ENCODE data around the gene PAH. TPM values are rescaled to one million over a fixed set of nuclear protein-coding genes. Genes with fewer than 3 reads are reported as not detected.

The PAH gene
- total RNA-seq, 2 experiments from 2014 or later = not detected

GRCh38 chr12:102933168-102933567, 16.1 kb upstream of the PAH start:
- Mint-ChIP-seq H3K4me1 (no peaks in the 10 kb centered on the region), H3K36me3 (ENCODE audit: low read depth) (no peaks in the 10 kb centered on the region), H3K27ac (no peak overlapping the region), H3K9me3 (no peaks in the 10 kb centered on the region), H3K4me3 (no peak overlapping the region), H3K27me3 (peaks cover 29% of the 10 kb centered on the region)
- no peak for DNase-seq
- ChIA-PET CTCF (no interaction called here), POLR2A (no interaction called here)

GRCh38 chr12:102927220-102927619, 10.2 kb upstream of the PAH start:
- ChIA-PET CTCF (no interaction called here), POLR2A (no interaction called here)
- peaks cover 8% of the 10 kb centered on the region for H3K27me3 Mint-ChIP-seq
- H3K27ac Mint-ChIP-seq = no peak overlapping the region
- H3K36me3 Mint-ChIP-seq (ENCODE audit: low read depth) = no peaks in the 10 kb centered on the region
- no peak overlapping the region for H3K4me3 Mint-ChIP-seq
- no peaks in the 10 kb centered on the region for H3K4me1 Mint-ChIP-seq
- no peak for DNase-seq
- H3K9me3 Mint-ChIP-seq = no peaks in the 10 kb centered on the region

- CTCF ChIA-PET = no interaction called here
- Mint-ChIP-seq H3K4me1 (peaks cover 4% of the 10 kb centered on the region), H3K27ac (no peak overlapping the region), H3K9me3 (no peaks in the 10 kb centered on the region), H3K36me3 (ENCODE audit: low read depth) (no peaks in the 10 kb centered on the region), H3K27me3 (peaks cover 2% of the 10 kb centered on the region), H3K4me3 (no peak overlapping the region)
- DNase-seq = no peak
- POLR2A ChIA-PET = no interaction called here
Measured at GRCh38 chr12:102921240-102921639, 4.2 kb upstream of the PAH start.

GRCh38 chr12:102920271-102920670, 3.2 kb upstream of the PAH start:
- peaks cover 4% of the 10 kb centered on the region for H3K4me1 Mint-ChIP-seq

GRCh38 chr12:102918840-102919239, 1.8 kb upstream of the PAH start:
- H3K4me3 Mint-ChIP-seq = no peak overlapping the region
- no peak for DNase-seq
- no peak overlapping the region for H3K27ac Mint-ChIP-seq
- no peaks in the 10 kb centered on the region for H3K36me3 Mint-ChIP-seq (ENCODE audit: low read depth)
- H3K27me3 Mint-ChIP-seq = peaks cover 5% of the 10 kb centered on the region
- POLR2A ChIA-PET = no interaction called here
- no peaks in the 10 kb centered on the region for H3K9me3 Mint-ChIP-seq
- H3K4me1 Mint-ChIP-seq = peaks cover 4% of the 10 kb centered on the region
- CTCF ChIA-PET = no interaction called here

More at GRCh38 chr12:102920271-102920670, 3.2 kb upstream of the PAH start:
- ChIA-PET CTCF (no interaction called here), POLR2A (no interaction called here)
- peaks cover 2% of the 10 kb centered on the region for H3K27me3 Mint-ChIP-seq
- DNase-seq = no peak
- H3K9me3 Mint-ChIP-seq = no peaks in the 10 kb centered on the region
- H3K27ac Mint-ChIP-seq = no peak overlapping the region
- H3K4me3 Mint-ChIP-seq = no peak overlapping the region
- no peaks in the 10 kb centered on the region for H3K36me3 Mint-ChIP-seq (ENCODE audit: low read depth)

- Mint-ChIP-seq H3K4me3 (no peak overlapping the region), H3K9me3 (no peaks in the 10 kb centered on the region), H3K36me3 (ENCODE audit: low read depth) (no peaks in the 10 kb centered on the region), H3K27me3 (peaks cover 5% of the 10 kb centered on the region), H3K27ac (no peak overlapping the region), H3K4me1 (peaks cover 4% of the 10 kb centered on the region)
- ChIA-PET CTCF (no interaction called here), POLR2A (no interaction called here)
- no peak for DNase-seq
Measured at GRCh38 chr12:102916252-102917025, 605 bp downstream of the PAH start.

GRCh38 chr12:102913453-102914226, 3.4 kb downstream of the PAH start:
- Mint-ChIP-seq H3K27ac (no peak overlapping the region), H3K27me3 (peaks cover 5% of the 10 kb centered on the region), H3K4me3 (no peak overlapping the region), H3K36me3 (ENCODE audit: low read depth) (no peaks in the 10 kb centered on the region), H3K4me1 (peaks cover 4% of the 10 kb centered on the region), H3K9me3 (no peaks in the 10 kb centered on the region)
- DNase-seq = no peak
- CTCF ChIA-PET = no interaction called here
- POLR2A ChIA-PET = no interaction called here

GRCh38 chr12:102912258-102912657, 4.8 kb downstream of the PAH start:
- no peak overlapping the region for H3K4me3 Mint-ChIP-seq
- no peaks in the 10 kb centered on the region for H3K36me3 Mint-ChIP-seq (ENCODE audit: low read depth)
- peaks cover 3% of the 10 kb centered on the region for H3K27me3 Mint-ChIP-seq
- H3K27ac Mint-ChIP-seq = no peak overlapping the region
- no peak for DNase-seq
- H3K4me1 Mint-ChIP-seq = peaks cover 2% of the 10 kb centered on the region
- ChIA-PET POLR2A (no interaction called here), CTCF (no interaction called here)
- H3K9me3 Mint-ChIP-seq = no peaks in the 10 kb centered on the region

GRCh38 chr12:102911320-102911719, 5.7 kb downstream of the PAH start:
- ChIA-PET CTCF (no interaction called here), POLR2A (no interaction called here)
- no peaks in the 10 kb centered on the region for H3K9me3 Mint-ChIP-seq
- no peak for DNase-seq
- H3K36me3 Mint-ChIP-seq (ENCODE audit: low read depth) = no peaks in the 10 kb centered on the region
- H3K4me1 Mint-ChIP-seq = no peaks in the 10 kb centered on the region
- H3K4me3 Mint-ChIP-seq = no peak overlapping the region
- peaks cover 3% of the 10 kb centered on the region for H3K27me3 Mint-ChIP-seq
- no peak overlapping the region for H3K27ac Mint-ChIP-seq

GRCh38 chr12:102910792-102911191, 6.3 kb downstream of the PAH start:
- ChIA-PET CTCF (no interaction called here), POLR2A (no interaction called here)
- H3K4me3 Mint-ChIP-seq = no peak overlapping the region
- H3K27me3 Mint-ChIP-seq = peaks cover 3% of the 10 kb centered on the region
- H3K9me3 Mint-ChIP-seq = no peaks in the 10 kb centered on the region
- DNase-seq = no peak
- H3K27ac Mint-ChIP-seq = no peak overlapping the region
- no peaks in the 10 kb centered on the region for H3K36me3 Mint-ChIP-seq (ENCODE audit: low read depth)
- no peaks in the 10 kb centered on the region for H3K4me1 Mint-ChIP-seq

- DNase-seq = no peak
- Mint-ChIP-seq H3K9me3 (no peaks in the 10 kb centered on the region), H3K27ac (no peak overlapping the region), H3K36me3 (ENCODE audit: low read depth) (no peaks in the 10 kb centered on the region), H3K4me3 (no peak overlapping the region), H3K27me3 (peaks cover 3% of the 10 kb centered on the region), H3K4me1 (no peaks in the 10 kb centered on the region)
- ChIA-PET POLR2A (interaction anchor here (0.7 kb wide), 1 partner anchor 95 kb away, joined by 3 read pairs; no protein-coding TSS in a partner anchor), CTCF (interaction anchor here (0.6 kb wide), 1 partner anchor 543 kb away, joined by 3 read pairs; no protein-coding TSS in a partner anchor)
Measured at GRCh38 chr12:102910137-102910536, 6.9 kb downstream of the PAH start.

- H3K27ac Mint-ChIP-seq = no peak overlapping the region
- H3K4me3 Mint-ChIP-seq = no peak overlapping the region
- no peaks in the 10 kb centered on the region for H3K4me1 Mint-ChIP-seq
- ChIA-PET CTCF (no interaction called here), POLR2A (no interaction called here)
- no peaks in the 10 kb centered on the region for H3K9me3 Mint-ChIP-seq
- no peaks in the 10 kb centered on the region for H3K27me3 Mint-ChIP-seq
- DNase-seq = no peak
- H3K36me3 Mint-ChIP-seq (ENCODE audit: low read depth) = no peaks in the 10 kb centered on the region
Measured at GRCh38 chr12:102907918-102908317, 9.1 kb downstream of the PAH start.

GRCh38 chr12:102905229-102905628, 11.8 kb downstream of the PAH start:
- H3K4me1 Mint-ChIP-seq = no peaks in the 10 kb centered on the region
- H3K9me3 Mint-ChIP-seq = no peaks in the 10 kb centered on the region
- H3K4me3 Mint-ChIP-seq = no peak overlapping the region
- H3K27ac Mint-ChIP-seq = no peak overlapping the region
- CTCF ChIA-PET = no interaction called here
- no peak for DNase-seq
- no peaks in the 10 kb centered on the region for H3K36me3 Mint-ChIP-seq (ENCODE audit: low read depth)
- H3K27me3 Mint-ChIP-seq = no peaks in the 10 kb centered on the region
- POLR2A ChIA-PET = no interaction called here

Measured in activated CD4-positive, alpha-beta T cell treated with anti-CD3 and anti-CD28 coated beads, Interleukin-2, amount 10 ng/mL, durations not matched to agents 7 days and 5 days (primary cell).